Activated CD4-positive, alpha-beta T cell treated with anti-CD3 and anti-CD28 coated beads, Interleukin-2, amount 10 ng/mL, durations not matched to agents 24 days and 14 days (primary cell): ENCODE results near the gene MNS1. TPM values are rescaled to one million over a fixed set of nuclear protein-coding genes. Genes with fewer than 3 reads are reported as not detected.
"Not testable (repeated sequence)": the region's sequence is repeated elsewhere in the genome, so short reads cannot be mapped to it uniquely, and the experiment has no call there.

Experiments
- DNase-seq: peaks from one replicate; pipeline ENCODE4 v3.0.0; 2022
- H3K27ac Mint-ChIP-seq: one replicate; pipeline ENCODE4 v1.8.0; 2022; ENCODE audit warnings: mild to moderate bottlenecking, mixed read lengths
- H3K27me3 Mint-ChIP-seq: one replicate; pipeline ENCODE4 v1.8.0; 2022; ENCODE audit warnings: mixed read lengths
- H3K36me3 Mint-ChIP-seq: one replicate; pipeline ENCODE4 v1.8.0; 2022; ENCODE audit warnings: low read depth, mild to moderate bottlenecking, mixed read lengths
- H3K4me1 Mint-ChIP-seq: one replicate; pipeline ENCODE4 v1.8.0; 2021; ENCODE audit warnings: mixed read lengths
- H3K4me3 Mint-ChIP-seq: one replicate; pipeline ENCODE4 v1.8.0; 2022; ENCODE audit warnings: mild to moderate bottlenecking, moderate library complexity, mixed read lengths
- H3K9me3 Mint-ChIP-seq: one replicate; pipeline ENCODE4 v1.8.0; 2021; ENCODE audit warnings: mixed read lengths
- intact Hi-C: fragments of 100-400 bp; cut with micrococcal nuclease; formaldehyde crosslinking; loops from one replicate; pipeline ENCODE4 v1.15.1; 2023
- total RNA-seq: library from RNA; stranded (reverse); gene quantifications from 2 replicates; pipeline ENCODE4 v1.2.3, GENCODE V29; 2022

MNS1 gene
- total RNA-seq, 1 donor from 2014 or later = 0.86 TPM

DNA sequence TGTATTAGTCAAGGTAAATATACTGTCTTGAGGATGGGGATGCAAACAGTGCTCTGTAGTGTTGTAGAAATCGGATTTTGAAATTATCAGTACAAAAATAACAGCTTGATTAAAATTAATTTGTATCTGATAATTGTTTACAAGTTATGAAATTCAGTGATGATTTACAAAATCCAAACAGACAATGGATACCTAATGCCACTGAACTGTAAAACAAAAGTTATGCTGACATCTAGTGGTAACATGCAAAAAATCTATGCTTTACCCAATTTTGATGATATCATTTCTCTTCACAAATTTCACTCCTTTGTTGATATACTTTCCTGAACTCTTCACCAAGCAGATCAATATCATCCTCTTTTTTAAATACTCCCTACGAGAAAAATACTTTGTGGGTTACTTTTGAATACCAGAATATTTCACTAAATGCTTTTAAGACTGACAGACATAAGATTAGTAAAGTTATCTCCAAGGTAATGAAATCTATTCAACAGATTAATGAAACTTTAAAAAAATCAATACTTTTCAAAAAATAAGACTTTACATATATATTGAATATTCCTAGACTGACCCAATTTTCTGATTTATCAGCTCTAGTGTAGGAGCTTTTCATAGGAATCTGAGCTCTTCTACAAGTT, 36.0 kb downstream of the MNS1 start:
- Mint-ChIP-seq H3K4me3 (no peak overlapping the region), H3K36me3 (no peaks in the 10 kb centered on the region), H3K27me3 (peaks cover 2% of the 10 kb centered on the region), H3K27ac (no peak overlapping the region), H3K4me1 (no peaks in the 10 kb centered on the region), H3K9me3 (no peaks in the 10 kb centered on the region)
- DNase-seq = no peak
- intact Hi-C loops = loop anchor here (1.0 kb wide), 1 partner anchor 183 kb away; no protein-coding TSS in a partner anchor

DNA sequence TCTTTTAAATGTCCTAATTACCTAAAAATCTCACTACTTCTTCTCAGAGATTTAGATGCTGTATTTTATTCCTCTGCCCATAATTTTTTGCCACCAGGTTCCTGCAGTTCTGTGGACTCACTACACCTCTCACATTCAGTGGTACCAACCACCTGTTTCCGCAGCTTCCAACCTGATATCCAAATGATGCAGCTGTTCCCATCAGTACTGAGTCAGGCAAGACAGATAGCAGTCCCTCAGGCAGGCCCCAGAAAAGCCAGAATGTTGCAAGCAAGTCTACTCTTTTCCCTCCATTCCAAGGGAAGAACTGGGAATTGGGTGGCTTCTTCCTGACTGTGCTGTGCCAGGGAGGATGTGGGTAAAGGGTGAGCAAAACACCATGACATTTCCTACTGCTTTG, 39.0 kb downstream of the MNS1 start:
- DNase-seq = no peak
- peaks cover 1% of the 10 kb centered on the region for H3K27me3 Mint-ChIP-seq
- intact Hi-C loops = no loop called here
- H3K4me1 Mint-ChIP-seq = no peaks in the 10 kb centered on the region
- no peak overlapping the region for H3K27ac Mint-ChIP-seq
- H3K9me3 Mint-ChIP-seq = no peaks in the 10 kb centered on the region
- no peak overlapping the region for H3K4me3 Mint-ChIP-seq
- no peaks in the 10 kb centered on the region for H3K36me3 Mint-ChIP-seq

DNA sequence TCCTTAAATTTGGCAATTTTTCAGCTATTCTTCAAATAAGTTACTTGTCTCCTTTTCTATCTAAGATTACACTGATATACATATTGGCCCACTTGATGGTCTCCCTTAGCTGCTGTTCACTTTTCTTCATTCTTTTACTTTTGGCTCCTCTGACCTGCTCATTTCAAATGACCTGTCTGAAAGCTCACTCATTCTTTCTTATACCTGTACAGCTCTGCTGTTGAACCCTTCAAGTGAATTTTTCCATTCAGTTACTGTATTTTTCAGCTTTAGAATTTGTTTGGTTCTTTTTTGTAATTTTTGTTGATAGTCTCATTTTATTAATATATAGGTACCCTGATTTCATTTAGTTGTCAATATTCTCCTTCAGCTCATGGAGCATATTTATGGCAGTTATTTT, 39.7 kb downstream of the MNS1 start:
- no peak for DNase-seq
- intact Hi-C loops = no loop called here
- H3K27ac Mint-ChIP-seq = no peak overlapping the region
- no peak overlapping the region for H3K4me3 Mint-ChIP-seq
- no peaks in the 10 kb centered on the region for H3K9me3 Mint-ChIP-seq
- no peaks in the 10 kb centered on the region for H3K36me3 Mint-ChIP-seq
- peaks cover 1% of the 10 kb centered on the region for H3K27me3 Mint-ChIP-seq
- H3K4me1 Mint-ChIP-seq = no peaks in the 10 kb centered on the region

- H3K36me3 Mint-ChIP-seq, intact Hi-C loops, H3K27me3 Mint-ChIP-seq, H3K4me3 Mint-ChIP-seq, H3K27ac Mint-ChIP-seq, DNase-seq, H3K4me1 Mint-ChIP-seq: not testable (repeated sequence)
- H3K9me3 Mint-ChIP-seq = peaks cover 12% of the 10 kb centered on the region
These were observed 51.7 kb downstream of the MNS1 start for GRCh38 chr15:56413114-56413733.

DNA sequence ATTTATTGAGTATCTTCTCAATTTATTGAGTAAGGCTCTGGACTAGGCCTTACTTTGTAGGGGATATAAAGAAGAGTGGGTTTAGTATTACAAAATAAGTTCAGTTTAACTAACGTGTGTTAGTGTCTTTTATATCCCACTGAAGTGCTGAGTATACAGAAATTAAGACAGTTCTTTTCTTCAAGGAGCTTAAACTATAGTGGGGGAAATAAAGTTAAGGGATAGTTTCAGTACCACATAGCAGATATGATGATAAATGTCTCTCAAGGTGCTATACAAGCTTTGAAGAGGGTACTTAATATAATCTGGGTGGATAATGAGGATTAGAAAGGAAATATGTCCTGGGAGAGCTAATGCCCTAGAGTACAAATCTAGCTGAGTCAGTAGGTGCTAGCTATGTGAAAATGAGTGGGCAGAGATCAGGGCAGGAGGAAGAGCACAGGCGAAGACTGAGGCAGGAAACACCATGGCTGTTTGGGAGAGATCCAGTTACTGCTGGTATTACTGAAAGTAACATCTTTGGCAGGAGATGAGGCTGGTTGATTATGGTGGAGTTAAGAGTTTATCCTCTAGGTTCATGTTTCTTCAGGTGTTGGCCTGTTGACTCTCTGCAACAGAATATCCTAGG, 53.7 kb downstream of the MNS1 start:
- no peaks in the 10 kb centered on the region for H3K9me3 Mint-ChIP-seq
- no peaks in the 10 kb centered on the region for H3K36me3 Mint-ChIP-seq
- no peak overlapping the region for H3K27ac Mint-ChIP-seq
- DNase-seq = no peak
- no peak overlapping the region for H3K4me3 Mint-ChIP-seq
- no peaks in the 10 kb centered on the region for H3K4me1 Mint-ChIP-seq
- H3K27me3 Mint-ChIP-seq = no peaks in the 10 kb centered on the region
- intact Hi-C loops = no loop called here

DNA sequence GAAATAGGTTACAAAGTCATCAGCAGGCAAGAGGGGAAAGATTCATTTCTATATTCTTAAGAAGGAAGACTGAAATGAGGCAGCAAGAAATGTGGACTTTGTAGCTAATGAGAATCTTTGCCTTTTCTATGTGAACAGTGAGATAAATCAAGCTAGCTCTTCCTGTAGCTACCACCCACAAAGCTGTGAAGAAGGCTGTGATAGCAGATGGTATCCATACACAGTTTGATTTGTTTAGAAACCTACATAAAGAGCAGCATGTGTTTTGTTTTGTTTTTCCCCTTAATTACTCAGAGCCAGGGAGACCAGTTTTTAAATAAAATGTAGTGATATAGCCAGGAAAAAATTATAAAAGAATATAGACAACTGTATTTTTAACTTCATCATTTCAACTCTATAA, 54.2 kb downstream of the MNS1 start:
- intact Hi-C loops = no loop called here
- no peaks in the 10 kb centered on the region for H3K9me3 Mint-ChIP-seq
- no peak overlapping the region for H3K4me3 Mint-ChIP-seq
- H3K27ac Mint-ChIP-seq = no peak overlapping the region
- no peaks in the 10 kb centered on the region for H3K4me1 Mint-ChIP-seq
- H3K27me3 Mint-ChIP-seq = no peaks in the 10 kb centered on the region
- no peak for DNase-seq
- H3K36me3 Mint-ChIP-seq = no peaks in the 10 kb centered on the region

DNA sequence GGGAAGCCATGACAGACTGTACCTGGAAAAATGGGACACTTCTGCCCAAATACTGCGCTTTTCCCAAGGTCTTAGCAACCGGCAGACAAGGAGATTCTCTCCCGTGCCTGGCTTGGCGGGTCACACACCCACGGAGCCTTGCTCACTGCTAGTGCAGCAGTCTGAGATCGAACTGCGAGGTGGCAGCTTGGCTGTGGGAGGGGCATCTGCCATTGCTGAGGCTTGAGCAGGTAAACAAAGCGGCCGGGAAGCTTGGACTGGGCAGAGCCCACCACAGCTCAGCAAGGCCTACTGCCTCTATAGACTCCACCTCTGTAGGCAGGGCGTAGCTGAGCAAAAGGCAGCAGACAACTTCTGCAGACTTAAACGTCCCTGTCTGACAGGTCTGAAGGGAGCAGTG, 65.7 kb downstream of the MNS1 start:
- H3K9me3 Mint-ChIP-seq, H3K4me1 Mint-ChIP-seq, H3K36me3 Mint-ChIP-seq: not testable (repeated sequence)

GRCh38 chr15:56397325-56397724, 67.6 kb downstream of the MNS1 start:
- DNase-seq, intact Hi-C loops, H3K4me1 Mint-ChIP-seq, H3K27me3 Mint-ChIP-seq, H3K4me3 Mint-ChIP-seq, H3K9me3 Mint-ChIP-seq, H3K36me3 Mint-ChIP-seq, H3K27ac Mint-ChIP-seq: not testable (repeated sequence)

More for the DNA sequence above, 65.7 kb downstream of the MNS1 start:
- DNase-seq, H3K4me3 Mint-ChIP-seq, H3K27ac Mint-ChIP-seq, H3K27me3 Mint-ChIP-seq, intact Hi-C loops: not testable (repeated sequence)

GRCh38 chr15:56394909-56395308, 70.0 kb downstream of the MNS1 start:
- H3K4me1 Mint-ChIP-seq = no peaks in the 10 kb centered on the region
- intact Hi-C loops = no loop called here
- H3K4me3 Mint-ChIP-seq = no peak overlapping the region
- no peaks in the 10 kb centered on the region for H3K27me3 Mint-ChIP-seq
- H3K36me3 Mint-ChIP-seq = no peaks in the 10 kb centered on the region
- no peak for DNase-seq
- no peaks in the 10 kb centered on the region for H3K9me3 Mint-ChIP-seq
- H3K27ac Mint-ChIP-seq = no peak overlapping the region

GRCh38 chr15:56393277-56393676, 71.7 kb downstream of the MNS1 start:
- H3K4me1 Mint-ChIP-seq = no peaks in the 10 kb centered on the region
- H3K27me3 Mint-ChIP-seq = no peaks in the 10 kb centered on the region
- H3K36me3 Mint-ChIP-seq = no peaks in the 10 kb centered on the region
- intact Hi-C loops = no loop called here
- no peak for DNase-seq
- H3K27ac Mint-ChIP-seq = no peak overlapping the region
- H3K4me3 Mint-ChIP-seq = no peak overlapping the region
- H3K9me3 Mint-ChIP-seq = no peaks in the 10 kb centered on the region

- Mint-ChIP-seq H3K27ac (no peak overlapping the region), H3K4me3 (no peak overlapping the region)
- intact Hi-C loops = no loop called here
These were observed 74.1 kb downstream of the MNS1 start for GRCh38 chr15:56390739-56391267.

GRCh38 chr15:56385908-56386307, 79.0 kb downstream of the MNS1 start:
- Mint-ChIP-seq H3K27me3 (no peaks in the 10 kb centered on the region), H3K36me3 (no peaks in the 10 kb centered on the region)
- intact Hi-C loops = no loop called here

More at GRCh38 chr15:56390739-56391267, 74.1 kb downstream of the MNS1 start:
- Mint-ChIP-seq H3K36me3 (no peaks in the 10 kb centered on the region), H3K4me1 (no peaks in the 10 kb centered on the region), H3K9me3 (no peaks in the 10 kb centered on the region), H3K27me3 (no peaks in the 10 kb centered on the region)
- no peak for DNase-seq

GRCh38 chr15:56383010-56383409, 81.9 kb downstream of the MNS1 start:
- peaks cover 3% of the 10 kb centered on the region for H3K27me3 Mint-ChIP-seq
- intact Hi-C loops = no loop called here
- H3K9me3 Mint-ChIP-seq = peaks cover 3% of the 10 kb centered on the region
- H3K4me1 Mint-ChIP-seq = no peaks in the 10 kb centered on the region
- no peak overlapping the region for H3K4me3 Mint-ChIP-seq
- DNase-seq = no peak
- H3K36me3 Mint-ChIP-seq = no peaks in the 10 kb centered on the region
- no peak overlapping the region for H3K27ac Mint-ChIP-seq

More at GRCh38 chr15:56385908-56386307, 79.0 kb downstream of the MNS1 start:
- Mint-ChIP-seq H3K27ac (no peak overlapping the region), H3K4me1 (no peaks in the 10 kb centered on the region), H3K4me3 (no peak overlapping the region), H3K9me3 (no peaks in the 10 kb centered on the region)
- no peak for DNase-seq
